ENCODE results near the gene JCHAIN.

Gene JCHAIN

DNA sequence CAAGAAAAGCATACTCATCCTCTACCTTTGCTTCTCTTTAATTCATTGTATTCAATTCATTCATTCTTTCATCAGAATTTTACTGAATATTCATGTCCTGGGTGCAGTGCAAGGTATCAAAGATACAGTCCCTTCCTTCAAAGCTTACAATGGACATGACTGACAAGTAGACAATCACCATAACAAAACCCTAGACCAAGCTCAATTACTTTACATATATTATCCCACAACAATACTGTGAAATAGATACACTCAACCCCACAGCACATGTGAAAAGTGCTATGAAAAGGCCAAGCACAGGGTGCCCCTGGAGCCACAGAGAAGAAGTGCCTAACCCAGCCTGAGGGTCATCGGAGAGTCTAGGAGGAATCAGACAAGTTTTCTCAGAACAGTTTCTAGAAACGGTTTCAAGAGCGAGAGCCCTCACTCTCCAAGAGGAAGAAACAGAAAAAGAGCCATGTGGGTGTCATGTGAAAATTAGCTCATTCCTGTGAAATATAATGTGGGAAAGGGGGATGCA, 58.9 kb downstream of the JCHAIN start:
- Mint-ChIP-seq H3K36me3 (ENCODE audit: low read depth) (no peaks in the 10 kb centered on the region), H3K4me1 (no peaks in the 10 kb centered on the region), H3K27ac (no peak overlapping the region), H3K27me3 (peaks cover 5% of the 10 kb centered on the region), H3K9me3 (no peaks in the 10 kb centered on the region), H3K4me3 (no peak overlapping the region)
- DNase-seq (no peak), ATAC-seq (no peak)

DNA sequence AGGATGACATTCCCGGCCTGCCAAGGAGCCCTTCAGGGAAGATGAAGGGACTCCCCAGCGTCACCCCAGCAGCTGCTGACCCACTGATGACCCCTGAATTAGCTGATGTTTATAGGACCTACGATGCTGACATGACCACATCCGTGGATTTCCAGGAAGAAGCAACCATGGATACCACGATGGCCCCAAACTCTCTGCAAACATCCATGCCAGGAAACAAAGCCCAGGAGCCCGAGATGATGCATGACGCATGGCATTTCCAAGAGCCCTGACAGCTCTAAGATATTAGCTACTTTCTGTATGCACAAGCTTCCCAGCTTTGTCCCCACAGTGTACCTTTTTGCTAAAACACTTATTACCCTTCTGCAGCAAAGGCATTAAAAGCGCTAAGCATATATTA, 59.8 kb downstream of the JCHAIN start:
- no peak overlapping the region for H3K27ac Mint-ChIP-seq
- H3K4me3 Mint-ChIP-seq: no peak overlapping the region
- H3K9me3 Mint-ChIP-seq: no peaks in the 10 kb centered on the region
- DNase-seq (no peak), ATAC-seq (no peak)
- no peaks in the 10 kb centered on the region for H3K4me1 Mint-ChIP-seq
- H3K27me3 Mint-ChIP-seq: peaks cover 6% of the 10 kb centered on the region
- no peaks in the 10 kb centered on the region for H3K36me3 Mint-ChIP-seq (ENCODE audit: low read depth)

Measured in activated naive CD8-positive, alpha-beta T cell treated with anti-CD3 and anti-CD28 coated beads, Interleukin-2, amount 50 U/mL, for 24 hours (primary cell).